ENCODE measurements around the gene LARP1.
"Not testable (repeated sequence)": the region's sequence is repeated elsewhere in the genome, so short reads cannot be mapped to it uniquely, and the experiment has no call there.

LARP1 gene

DNA sequence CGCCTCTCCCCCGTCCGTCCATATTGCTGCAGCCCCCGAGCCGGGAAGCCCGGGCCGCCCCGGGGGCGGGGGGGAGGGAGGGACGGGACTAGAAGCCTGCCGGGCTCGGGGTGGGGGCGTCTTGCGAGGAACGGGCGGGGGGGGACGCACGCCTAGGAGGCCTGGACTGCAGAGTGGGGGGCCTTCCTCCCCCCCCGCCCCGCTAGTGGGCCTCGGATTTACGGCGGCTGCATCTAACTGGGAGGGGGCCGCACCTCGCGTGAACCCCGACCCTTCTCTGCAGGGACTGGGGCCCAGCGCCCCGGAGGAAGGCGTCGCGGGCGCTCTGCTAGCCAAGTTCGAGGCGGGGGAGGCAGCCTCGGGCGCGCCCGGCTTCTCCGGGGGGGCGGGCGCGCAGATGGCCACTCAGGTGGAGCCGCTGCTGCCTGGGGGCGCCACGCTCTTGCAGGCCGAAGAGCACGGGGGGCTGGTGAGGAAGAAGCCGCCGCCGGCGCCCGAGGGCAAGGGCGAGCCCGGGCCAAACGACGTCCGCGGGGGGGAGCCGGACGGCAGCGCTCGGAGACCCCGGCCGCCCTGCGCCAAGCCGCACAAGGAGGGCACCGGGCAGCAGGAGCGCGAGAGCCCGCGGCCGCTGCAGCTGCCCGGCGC, at the start of gene LARP1:
Gene LARP1, plus strand, starts transcription at position 17 of the 648 bp plus-strand sequence. Its CDS starts 381 bp downstream, at position 398.
- peak; percentile 41 for DNase-seq (ENCODE audit: low spot score)

DNA sequence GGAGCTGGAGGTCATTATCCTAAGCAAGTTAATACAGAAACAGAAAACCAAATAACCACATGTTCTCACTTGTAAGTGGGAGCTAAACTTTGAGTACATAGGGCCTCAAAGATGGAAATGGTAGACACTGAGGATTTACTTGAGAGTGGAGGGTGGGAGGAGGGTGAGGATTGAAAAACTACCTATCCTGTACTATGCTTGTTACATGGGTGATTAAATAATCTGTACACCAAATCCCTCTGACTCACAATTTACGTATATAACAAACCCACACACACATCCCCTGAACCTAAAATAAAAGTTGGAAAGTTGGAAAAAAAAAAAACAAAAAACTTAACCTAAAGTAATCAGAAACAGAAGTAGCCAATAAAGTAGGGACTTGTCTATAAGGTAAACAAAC, 48.8 kb upstream of the LARP1 start:
- DNase-seq (ENCODE audit: low spot score), result no peak

DNA sequence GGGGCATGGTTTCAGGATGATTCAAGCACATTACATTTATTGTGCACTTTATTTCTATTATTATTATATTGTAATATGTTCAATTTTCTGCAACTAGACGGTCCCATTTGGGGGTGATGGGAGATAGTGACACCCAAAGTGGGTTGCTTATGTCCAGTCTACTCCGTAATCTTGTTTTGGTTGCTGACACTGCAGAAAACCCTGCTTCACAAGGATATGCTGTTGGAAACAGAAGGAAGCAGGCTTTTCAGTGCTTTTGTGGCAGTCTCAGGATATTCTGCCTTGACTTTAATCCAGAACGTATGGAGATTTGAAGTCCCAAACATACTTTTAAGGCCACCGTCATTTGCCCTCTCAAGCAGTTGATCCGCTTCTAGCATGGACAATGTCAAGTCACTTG, 47.5 kb upstream of the LARP1 start:
- no peak for DNase-seq (ENCODE audit: low spot score)

DNA sequence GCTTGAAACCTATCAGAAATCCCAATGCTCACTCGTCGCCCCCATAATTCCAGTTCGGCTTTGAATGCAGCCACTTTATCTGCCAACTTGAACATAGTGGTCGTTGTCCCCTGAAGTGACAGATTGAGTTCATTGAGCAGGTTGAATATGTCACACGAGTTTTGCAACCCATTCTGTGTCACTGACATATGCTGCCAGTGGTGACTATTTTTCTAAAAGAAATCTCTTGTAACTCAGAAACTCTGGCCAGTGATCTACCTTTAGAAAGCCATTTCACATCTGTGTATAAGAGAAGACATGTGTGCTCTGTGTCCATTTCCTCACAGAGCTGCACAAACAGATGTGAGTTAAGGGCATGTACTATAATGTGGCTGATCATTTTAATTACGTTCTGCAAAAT, 47.0 kb upstream of the LARP1 start:
- no peak for DNase-seq (ENCODE audit: low spot score)

DNA sequence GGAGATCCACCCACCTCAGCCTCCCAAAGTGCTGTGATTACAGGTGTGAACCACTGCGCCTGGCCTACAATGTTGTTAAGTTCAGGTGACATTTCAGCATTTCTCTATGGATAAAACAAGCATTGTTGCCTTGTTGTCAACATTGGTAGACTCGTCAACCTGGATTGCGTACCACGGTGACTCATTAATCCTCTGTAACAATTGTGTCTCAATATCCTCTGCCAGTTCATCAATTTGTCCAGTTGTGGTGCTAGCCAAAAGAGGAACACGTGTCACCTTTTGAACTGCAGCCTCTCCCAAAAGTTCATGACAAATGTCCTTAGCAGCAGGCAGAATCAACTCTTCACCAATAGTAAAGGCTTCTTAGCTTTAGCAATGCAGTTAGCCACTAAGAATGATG, 46.3 kb upstream of the LARP1 start:
- DNase-seq (ENCODE audit: low spot score), result peak; percentile 73

DNA sequence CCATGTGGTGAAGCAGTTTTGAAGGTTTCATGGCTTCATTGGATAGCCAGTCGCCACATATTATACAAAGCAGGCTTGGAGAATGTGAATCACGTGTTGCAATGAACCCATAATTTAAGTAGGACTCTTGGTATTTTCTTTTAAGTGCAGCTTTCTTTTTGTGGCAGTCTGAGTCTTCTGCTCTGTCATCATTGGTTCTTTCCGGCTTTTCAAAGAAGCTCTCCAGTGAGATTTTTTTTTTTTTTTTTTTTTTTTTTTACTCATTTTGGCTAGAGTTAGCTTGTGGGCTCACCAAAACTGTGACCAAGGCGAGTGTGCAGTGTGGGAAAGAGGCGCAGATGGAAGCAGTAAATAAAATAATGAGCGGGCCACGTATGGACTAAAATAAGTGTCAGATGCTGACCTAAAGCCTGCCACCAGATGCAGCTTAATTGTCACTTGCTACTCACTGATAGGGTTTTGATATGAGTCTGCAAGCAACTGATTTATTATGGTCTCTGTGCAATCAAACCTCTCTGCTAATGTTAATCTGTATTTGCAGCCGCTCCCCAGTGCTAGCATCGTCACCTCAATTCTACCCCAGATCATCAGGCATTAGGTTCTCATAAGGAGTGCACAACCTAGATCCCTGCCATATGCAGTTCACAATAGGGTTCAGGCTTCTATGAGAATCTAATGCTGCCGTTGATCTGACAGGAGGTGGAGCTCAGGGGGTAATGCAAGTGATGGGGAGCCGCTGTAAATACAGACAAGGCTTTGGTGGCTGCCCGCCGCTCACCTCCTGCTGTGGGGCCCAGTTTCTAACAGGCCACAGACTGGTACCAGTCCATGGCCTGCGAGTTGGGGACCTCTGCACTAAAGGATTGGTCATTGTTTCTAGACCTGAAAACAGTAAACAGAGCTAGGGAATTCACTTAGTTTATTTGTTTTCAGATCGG, 45.5 kb upstream of the LARP1 start:
- DNase-seq (ENCODE audit: low spot score), result no peak

DNA sequence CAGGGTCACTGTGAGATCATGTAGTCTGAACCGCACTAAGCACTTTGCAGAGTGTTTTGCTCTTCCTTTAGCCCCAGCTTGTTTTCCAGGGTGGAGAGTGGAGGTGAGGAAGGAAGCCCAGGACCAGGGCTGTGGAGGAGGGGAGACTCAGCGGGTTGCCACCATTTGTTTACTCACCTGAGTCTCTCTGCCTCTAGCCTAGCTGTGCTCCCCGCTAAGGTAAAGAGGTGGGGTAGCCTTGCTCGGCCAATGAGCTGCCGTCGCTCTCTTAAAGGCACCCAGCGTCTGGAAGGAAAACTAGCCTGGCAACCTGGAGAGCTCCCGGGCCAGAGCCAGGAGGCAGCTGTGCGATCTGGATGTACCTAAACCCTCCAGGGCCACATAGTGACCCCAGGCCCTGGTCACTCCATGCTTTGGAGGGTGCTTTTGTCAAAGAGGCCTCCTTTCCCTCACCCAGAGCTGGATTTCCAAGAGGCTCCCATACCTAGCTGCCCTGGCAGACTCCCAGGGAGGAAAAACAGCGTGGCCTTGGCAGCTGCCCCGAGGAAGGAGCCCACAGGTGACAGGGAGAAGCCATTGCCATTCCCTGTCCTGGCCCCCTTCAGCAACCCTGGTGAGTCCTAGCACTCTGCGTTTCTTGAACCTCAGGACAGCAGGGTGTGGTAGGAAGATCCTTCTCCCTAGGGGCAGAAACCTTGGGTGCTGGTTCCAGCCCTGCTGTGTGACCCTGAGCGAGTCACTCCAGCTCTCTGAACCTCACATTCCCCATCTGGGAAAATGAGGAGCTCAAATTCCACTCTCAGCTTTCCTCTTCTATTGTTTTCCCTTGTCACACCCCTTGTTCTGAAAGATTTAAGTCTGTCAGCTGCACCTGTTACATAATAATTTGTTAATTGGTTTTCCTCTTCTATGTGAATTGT, 42.4 kb upstream of the LARP1 start:
- DNase-seq (ENCODE audit: low spot score), result no peak

DNA sequence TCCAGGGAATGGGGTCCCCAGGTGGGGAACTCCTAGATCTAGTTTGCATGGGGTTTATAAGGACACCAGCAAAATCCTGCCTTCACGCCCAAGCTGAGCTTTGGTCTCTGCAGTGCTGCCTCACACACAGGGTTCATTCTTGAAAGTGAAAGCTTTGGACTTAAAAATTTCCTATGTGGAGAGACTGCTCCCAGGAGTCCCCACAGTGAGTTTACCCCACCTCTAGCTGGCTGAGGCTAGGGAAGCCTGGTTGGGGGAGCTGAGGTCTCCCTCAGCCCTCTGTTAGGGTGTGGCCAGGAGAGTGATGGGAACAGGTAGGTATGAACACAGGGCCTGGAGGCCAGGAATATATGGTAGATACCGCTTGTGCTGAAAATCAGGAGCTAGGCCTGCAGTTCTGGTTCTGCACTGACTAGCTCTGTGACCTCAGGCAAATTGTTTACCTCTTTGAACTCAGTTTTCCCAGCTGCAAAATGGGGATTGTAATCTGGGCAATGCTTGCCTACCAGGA, 41.5 kb upstream of the LARP1 start:
- peak; percentile 8 for DNase-seq (ENCODE audit: low spot score)

DNA sequence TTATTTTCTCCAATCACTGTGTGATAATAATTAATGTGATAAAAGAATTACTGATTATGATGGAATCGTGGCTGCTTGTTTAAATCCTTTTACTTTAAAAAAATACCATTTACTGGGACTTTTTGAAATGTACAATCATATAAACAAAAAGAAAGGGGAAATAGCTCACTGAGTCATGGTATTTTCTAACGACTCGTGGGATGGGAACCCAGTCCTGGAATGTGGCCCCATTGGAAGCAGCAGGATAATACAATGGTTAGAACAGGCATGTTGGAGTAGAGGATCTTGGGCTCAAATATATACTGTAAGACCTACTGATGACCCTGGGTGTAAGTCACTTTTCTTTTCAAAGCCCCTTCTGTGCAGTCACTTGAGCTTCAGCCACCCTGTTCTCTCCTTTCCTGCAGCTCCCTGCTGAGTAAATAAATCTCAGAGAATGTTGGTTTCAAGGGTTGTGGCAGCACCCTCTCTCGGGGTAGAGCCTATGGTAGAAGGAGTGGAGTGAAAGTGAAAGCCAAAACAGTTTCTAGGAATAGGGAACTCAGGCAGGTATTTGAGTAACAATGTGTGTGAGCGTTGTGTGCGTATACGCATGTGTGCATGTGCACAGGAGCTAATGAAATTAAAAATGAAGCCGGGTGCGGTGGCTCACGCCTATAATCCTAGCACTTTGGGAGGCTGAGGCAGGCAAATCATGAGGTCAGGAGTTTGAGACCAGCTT, 40.8 kb upstream of the LARP1 start:
- peak; percentile 33 for DNase-seq (ENCODE audit: low spot score)

DNA sequence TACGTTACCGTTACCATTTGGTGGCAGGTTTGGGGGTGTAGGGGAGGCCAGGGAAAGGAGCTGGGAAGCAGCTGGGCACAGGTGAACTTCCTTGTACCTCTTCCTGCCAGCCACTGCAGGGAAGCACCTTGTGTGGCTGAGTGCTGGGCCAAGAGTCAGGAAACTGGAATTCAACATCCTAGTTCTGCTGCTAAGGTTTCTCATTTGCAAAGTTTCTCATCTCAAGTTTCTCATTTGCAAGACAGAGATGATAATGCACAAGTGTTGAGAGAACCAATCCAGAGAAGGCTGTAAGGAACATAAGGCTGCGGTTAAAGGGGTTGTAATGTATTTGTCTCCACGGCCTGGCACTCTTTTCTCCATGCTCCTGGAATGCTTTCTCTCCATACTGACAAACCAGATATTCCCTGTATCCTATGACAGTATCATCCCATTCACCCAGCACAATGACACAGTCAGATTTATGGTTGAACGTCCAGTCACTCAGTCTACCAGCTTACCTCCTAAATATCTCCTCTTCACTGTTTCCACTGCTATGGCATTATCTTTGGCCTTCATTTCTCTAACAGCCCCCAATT, 33.6 kb upstream of the LARP1 start:
- no peak for DNase-seq (ENCODE audit: low spot score)

DNA sequence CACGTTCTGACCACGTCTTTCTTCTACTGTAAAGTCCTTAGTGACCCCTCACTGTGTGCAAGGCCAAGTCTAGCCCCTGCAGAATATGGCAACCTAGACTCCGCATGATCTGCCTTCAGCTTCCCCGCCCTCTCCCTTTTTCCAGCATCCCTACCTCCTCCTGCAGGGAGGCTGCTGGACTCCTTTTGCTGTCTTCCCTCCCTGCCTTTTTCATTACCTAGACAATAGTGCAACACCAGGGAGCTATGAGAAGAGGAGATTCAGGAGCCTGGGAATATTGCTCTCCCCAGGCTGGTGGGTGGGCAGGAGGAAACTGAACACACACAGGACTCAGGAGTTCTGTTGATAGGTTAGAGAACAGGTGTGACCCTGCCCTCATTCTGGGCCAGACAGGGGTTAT, 33.1 kb upstream of the LARP1 start:
- no peak for DNase-seq (ENCODE audit: low spot score)

DNA sequence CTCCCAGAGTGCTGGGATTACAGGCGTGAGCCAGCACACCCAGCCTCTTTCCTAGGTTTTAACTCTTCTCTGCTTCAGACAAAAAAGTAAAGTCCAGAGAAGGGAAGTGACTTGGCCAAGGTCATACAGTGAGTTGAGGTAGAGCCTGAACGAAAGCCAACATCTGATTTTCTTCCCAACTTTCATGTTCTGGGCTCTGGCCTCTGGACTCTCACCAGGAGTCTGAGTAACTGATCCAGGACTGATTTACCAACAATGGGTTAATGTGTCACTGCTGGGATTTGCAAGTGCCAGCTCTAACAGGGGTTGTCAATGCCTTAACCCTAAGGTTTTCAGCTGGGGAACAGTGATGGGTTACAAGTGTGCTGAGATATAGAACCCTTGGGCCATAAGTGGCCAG, 32.2 kb upstream of the LARP1 start:
- no peak for DNase-seq (ENCODE audit: low spot score)

DNA sequence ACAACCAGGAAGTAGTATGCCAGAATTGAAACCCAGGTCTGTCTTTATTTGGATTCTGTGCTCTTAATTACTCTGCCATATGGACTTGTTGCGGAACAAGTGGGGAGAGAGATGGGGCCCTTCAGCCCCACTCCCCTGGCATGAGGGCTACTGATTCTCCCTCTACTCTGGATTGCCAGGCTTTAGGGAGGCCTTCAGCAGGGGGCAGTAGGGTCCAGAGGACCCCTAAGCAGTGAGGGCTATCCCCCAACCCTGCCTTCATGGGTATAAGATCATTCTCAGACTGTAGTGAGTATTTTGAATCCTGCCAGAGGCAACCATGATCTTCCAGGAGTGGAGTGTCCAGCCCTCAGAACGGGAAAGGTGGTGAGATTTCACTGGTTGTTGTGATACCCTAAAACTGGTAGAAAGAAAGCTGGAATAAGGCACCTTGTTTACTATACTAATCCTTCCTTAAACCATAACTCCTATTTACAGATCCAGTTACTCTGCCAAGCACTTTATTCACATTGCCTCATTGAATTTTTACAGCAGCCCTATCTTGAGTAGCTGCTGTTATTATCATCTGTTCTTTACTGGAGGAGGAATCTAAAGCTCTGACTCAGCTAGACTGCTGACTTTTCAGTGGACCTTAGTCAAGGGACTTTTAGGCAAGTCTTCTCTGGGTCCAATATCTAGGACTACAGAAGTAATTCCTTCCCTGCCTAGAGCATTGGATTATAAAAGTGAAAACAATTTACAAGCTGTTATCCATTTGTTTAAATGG, 31.3 kb upstream of the LARP1 start:
- DNase-seq (ENCODE audit: low spot score), result no peak

DNA sequence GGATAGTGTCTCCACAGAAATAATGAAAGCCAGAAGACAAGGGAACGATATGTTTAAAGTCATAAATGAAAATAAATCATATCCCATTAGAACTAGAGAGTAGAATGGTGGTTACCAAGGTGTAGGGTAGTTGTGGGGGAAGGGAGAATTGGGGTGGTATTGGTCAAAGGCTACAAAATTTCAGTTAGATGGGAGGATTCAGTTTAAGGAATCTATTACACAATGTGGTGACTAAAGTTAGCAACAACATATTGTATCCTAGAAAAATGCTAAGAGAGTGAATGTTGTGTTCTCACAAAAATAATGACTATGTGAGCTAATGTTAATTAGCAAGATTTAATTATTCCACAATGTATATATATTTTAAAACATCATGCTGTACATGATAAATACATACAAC, 27.8 kb upstream of the LARP1 start:
- no peak for DNase-seq (ENCODE audit: low spot score)

DNA sequence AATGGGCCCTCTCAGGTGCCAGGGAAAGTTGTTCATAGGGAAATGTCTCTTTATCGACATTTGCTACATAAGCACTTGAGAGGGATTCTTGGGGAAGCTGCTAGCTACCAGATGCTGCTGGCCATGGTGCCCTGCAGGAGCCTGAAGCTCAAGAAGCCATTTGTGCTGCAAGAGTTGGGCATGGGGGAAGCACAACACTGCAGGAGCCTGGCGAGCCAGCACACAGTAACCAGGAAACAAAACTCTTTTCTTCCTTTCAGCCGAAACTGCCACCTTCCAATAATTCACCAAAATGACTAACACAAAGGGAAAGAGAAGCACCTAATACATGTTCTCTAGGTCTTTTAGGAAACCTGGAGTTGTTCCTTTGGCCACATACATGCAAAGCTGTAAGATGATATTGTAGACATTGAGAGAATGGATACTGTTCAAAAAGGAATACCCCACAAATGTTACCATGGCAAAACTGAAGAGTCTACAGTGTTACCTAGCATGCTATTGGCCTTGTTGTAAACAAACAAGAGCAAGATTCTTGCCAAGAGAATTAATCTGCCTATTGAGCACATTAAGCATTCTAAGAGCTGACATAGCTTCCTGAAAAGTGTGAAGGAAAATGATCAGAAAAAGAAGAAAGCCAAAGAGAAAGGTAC, 26.1 kb upstream of the LARP1 start:
- DNase-seq (ENCODE audit: low spot score), result no peak

DNA sequence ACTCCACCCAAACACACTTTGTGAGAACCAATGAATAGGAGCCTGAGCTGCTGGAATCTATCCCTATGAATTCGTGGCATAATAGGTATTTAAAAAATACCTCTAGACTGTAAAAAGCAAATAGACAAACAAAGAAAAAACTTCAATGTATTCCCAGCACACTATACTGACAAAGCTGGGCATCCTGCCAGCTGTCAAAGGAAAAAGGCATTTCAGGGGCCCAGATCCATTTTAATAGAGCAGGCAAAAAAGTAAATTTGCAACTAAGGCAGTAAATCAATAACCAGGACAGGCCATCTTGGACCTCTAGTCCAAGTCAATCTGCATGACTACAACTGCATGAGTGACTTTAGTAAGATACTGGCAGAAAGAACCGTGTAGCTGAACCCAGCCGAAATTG, 25.6 kb upstream of the LARP1 start:
- DNase-seq (ENCODE audit: low spot score), result no peak

DNA sequence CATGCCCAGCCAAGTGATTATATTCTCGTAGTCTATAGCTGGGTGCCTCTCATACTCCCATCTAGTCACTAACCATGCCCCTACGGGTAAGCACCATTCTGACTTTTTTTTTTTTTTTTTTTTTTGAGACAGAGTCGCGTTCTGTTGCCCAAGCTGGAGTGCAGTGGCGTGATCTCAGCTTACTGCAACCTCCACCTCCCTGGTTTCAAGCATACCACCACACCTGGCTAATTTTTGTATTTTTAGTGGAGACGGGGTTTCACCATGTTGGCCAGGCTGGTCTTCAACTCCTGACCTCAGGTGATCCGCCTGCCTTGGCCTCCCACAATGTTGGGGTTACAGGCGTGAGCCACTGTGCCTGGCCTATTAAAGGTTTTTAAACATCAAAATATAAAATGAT, 24.4 kb upstream of the LARP1 start:
- DNase-seq (ENCODE audit: low spot score), result not testable (repeated sequence)

DNA sequence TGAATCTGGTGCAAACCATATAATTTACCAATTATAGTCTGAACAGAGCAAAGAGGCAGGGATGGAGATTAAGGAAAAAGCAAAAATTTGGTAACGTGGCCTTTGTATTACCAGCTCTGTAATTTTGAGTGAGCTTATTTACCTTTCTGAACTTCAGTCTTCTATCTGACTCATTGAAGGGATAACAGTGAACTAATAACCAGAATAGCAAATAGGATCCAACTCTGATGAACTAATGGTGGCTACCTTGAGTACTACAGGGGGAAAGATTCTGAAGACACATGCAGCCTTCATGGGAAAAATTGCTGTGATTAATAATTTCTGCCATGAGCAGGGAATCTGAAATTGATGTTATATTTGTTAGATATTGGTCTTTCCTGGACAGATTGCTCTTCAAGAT, 23.0 kb upstream of the LARP1 start:
- DNase-seq (ENCODE audit: low spot score), result peak; percentile 29

DNA sequence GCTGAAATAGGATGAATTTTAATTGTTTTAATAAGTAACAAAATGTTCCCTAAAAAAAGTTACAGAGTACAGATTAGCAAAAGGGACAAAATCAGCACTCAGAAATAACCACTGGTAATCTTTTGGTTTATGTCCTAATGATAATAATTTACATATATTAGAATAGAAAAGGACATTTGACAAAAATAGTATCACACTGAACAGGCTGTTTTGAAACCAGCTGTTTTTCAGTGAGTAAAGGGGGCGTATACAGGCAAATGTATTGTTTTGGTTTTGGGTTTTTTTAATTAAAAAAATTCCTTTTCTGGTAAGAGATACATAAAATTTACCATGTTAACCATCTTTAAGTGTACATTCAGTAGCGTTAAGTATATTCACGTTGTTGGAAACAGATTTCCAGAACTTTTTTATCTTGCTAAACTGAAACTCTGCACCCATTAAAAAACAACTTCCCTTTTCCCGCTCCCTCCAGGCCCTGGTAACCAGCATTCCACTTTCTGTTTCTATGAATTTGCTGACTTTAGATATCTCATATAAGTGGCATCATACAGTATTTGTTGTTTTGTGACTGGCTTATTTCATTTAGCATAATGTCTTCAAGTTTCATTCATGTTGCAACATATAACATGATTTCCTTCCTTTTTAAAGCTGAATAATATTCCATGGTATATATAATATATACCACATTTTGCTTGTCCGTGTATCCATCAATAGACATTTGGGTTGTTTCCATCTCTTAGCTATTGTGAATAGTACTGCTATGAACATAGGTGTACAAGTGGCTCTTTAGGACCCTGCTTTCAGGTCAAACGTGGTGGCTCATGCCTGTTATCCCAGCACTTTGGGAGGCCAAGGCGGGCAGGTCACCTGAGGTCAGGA, 20.6 kb upstream of the LARP1 start:
- DNase-seq (ENCODE audit: low spot score), result no peak
